SIG-M5 (cell line): ENCODE results near the gene UBE2F.
"Not testable (repeated sequence)": the region's sequence is repeated elsewhere in the genome, so short reads cannot be mapped to it uniquely, and the experiment has no call there.

Experiments used
- DNase-seq: peaks from one replicate; lab custom pipeline; 2025; lab: John Stamatoyannopoulos, UW

Gene UBE2F

DNA sequence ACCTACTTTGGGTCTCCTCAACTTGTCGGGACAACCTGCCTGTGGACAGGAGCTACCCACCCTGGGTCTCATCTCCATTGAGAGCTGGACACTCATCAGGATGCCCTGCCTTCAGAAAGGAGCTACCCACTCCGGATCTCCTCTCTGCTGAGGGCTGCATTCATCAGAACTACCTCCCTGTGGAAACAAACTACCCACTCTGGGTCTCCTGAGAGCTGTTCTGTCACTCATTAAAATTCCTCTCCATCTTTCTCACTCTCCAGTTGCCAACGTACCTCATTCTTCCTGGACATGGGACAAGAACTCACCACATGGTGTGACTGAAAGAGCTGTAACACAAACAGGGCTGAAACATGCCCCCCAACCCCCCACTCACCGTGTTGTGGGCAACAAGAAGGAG, 22.5 kb upstream of the UBE2F start:
- DNase-seq, result no peak

- DNase-seq, result no peak
These were observed 20.4 kb upstream of the UBE2F start for GRCh38 chr2:237946423-237946822.

DNA sequence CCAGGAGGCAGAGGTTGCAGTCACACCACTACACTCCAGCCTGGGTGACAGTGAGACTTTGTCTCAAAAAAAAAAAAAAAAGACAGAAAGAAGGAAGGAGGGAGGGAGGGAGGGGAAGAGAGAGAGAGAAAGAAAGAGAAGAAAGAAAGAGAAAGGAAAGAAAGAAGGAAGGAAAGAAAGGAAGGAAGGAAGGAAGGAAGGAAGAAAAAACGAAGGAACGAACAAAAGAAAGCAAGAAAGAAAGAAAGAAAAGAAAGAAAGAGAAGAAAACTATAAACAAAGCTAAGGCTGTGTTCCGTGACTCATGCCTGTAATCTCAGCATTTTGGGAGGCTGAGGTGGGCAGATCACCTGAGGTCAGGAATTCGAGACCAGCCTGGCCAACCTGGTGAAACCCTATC, 15.5 kb upstream of the UBE2F start:
- not testable (repeated sequence) for DNase-seq

GRCh38 chr2:237951878-237952277, 14.9 kb upstream of the UBE2F start:
- DNase-seq, result no peak

DNA sequence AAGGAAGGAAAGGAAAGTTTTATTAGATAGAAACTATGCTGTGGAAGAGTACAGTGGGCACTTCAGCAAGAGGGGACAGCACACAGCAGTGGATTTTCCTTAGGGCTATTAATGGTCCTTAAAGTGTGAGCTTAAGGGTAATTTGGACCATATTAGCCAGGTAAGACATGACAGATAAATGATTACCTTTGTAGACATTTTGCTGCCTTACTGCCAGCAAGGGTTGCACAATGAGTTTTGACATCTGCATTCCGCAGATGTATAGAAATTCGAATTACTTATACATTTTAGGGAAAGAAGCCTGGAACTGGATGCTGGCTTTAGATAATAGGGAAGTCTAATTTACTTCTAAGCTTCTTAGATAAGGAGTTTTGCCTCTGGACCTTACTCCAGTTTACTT, 14.0 kb upstream of the UBE2F start:
- no peak for DNase-seq

- no peak for DNase-seq
These were observed 11.0 kb upstream of the UBE2F start for GRCh38 chr2:237955640-237956401.

DNA sequence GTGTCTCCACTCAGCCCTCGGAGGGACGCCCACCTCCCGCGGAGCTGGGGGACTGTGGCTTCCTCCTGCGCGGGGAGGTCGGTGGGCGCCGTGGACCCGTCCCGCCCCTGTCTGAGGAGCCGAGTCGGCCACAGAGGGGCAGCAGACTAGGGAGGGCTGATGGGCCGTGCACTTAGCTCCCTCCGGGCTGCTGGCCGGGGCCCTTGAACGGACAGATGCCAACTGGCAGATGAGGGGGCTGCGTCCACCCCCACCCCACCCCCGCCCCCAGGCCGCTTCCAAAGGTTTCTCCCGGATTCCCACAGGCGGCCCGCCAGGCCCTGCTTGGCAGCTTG, 10.4 kb upstream of the UBE2F start:
- DNase-seq, result no peak

DNA sequence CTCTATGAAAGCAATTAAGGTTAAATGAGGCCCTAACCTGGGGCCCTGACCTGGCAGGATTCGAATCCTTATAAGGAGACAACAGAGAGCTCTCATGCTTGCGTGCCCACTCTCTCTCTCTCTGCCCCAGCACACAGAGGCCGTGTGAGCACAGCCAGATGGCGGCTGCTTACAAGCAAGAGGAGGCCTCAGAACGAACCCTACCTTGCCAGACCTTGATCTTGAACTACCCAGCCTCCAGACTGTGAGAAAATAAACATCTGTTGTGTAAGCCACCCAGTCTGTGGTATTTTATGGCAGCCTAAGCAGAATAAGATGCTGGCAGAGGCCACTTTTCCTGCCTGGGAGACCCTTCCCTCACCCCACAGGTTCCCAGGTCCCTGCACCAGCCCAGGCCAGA, 5.2 kb upstream of the UBE2F start:
- no peak for DNase-seq

- DNase-seq, result no peak
These were observed 4.3 kb upstream of the UBE2F start for GRCh38 chr2:237962432-237963084.

DNA sequence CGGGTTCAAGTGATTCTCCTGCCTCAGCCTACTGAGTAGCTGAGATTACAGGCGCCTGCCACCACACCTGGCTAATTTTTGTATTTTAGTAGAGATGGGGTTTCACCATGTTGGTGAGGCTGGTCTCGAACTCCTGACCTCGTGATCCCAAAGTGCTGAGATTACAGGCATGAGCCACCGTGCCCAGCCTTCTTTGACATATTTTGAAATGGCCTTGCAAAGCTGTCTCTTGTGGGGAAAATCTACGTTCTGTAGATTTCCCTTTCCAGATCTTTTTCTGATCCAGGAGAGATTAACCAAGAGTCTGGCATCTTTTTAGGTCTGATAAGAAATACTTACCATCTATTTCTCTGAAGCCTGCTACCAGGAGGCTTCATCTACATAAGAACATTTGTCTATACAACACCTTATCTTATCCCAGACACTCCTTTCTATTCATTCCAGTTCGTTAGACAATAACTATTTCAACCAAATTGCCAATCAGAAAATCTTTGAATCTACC, 3.3 kb upstream of the UBE2F start:
- DNase-seq, result not testable (repeated sequence)

GRCh38 chr2:237964194-237964577, 2.6 kb upstream of the UBE2F start:
- DNase-seq, result no peak

DNA sequence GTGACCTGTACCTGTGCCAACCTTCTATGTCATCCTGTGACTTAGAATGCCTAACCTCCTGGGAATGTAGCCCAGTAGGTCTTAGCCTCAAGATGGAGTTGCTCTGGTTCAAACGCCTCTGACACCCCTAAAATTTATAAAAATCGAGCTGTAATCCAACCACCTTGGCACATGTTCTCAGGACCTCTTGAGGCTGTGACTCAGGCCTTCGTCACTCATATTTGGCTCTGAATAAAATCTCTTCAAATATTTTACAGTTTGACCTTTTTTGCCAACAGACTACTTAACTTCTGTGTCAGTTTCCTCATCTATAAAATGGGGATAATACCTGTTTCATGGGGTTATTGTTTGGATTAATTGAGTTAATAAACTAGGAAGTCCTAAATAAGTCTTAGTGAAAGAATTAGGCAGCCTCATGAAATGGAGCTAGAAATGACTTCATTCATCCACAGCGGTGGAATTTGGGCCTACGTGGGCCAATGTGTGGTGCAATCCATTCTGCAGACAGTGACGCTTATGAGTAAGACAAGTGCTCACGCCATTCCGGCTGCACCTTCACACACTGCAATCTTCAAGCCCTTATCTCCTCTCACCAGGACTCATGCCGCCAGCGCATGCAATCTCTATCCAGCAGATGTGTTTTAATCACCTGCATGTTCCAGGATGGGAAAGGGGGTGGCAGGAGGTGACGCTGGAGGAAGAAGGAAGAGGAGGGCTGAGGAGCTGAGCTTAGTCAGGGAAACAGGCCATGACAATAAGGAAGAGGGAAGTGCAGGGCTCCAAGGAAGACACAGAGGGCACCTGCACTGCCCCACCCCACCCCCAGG, 2.0 kb upstream of the UBE2F start:
- DNase-seq, result no peak

GRCh38 chr2:237965844-237966243, 970 bp upstream of the UBE2F start:
- not testable (repeated sequence) for DNase-seq

GRCh38 chr2:237966250-237966564, 607 bp upstream of the UBE2F start:
- no peak for DNase-seq

DNA sequence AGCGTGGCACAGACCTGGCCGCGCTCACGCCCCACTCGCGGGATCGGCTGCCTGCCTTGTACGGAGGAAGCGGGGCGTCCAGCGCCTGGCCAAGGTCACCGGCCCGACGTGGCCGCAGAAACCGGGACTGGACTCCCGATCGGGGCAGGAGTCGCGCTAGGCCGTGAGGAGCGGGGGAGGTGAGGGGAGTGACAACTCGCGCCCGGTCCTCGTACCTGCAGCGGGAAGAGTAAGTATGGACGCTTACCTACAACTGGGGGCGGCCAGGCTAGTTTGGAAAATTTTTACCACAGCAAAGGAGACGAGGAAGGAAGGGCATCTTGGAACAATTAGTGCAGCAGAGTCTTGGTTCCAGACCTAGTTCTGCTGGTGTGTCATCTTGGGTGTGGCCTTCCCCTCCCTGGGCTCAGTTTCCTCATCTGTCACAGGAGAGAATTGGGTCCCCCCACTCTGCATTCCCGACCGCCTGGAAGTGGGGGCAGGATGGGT, 693 bp downstream of the UBE2F start:
- no peak for DNase-seq

DNA sequence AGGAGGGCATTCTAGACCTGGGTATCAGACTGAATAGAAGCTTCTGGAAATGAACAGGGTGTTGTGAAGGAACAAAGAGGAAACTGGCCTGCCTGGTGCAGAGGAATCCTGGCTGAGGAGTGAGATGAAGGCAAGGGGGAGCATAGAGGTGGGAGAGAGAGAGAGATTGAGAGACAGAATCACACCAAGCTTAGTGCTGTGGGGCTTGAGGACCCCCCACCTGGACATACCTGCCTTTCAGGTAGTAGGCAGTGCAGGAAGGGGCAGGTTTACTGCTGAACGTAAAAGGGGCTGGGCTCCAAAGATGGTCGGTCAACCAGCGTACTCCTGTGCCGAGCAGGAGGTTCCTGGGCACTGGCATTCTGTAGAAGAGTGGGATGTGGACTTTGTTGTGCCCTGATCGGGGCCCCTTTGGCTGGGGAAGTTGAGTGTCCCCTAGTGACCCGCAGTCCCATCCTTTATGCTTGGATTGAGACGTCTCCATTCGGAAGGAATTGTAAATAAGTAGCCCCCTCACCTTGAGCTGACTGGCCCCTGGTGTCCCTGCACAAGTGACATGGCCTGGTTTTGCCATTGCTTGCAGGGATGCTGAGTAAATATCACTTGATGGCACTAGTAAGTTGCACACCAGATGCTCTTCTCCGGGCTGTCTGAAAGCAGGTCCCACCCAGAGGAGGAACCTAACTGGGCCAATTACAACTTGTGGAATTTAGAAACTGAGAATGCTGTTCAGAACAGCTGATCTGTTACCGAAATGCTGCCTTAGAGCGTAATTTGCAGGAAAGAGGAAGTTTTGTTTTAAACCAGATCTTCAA, 1.4 kb downstream of the UBE2F start:
- peak; percentile 87 for DNase-seq

GRCh38 chr2:237971661-237972060, 4.8 kb downstream of the UBE2F start:
- no peak for DNase-seq

DNA sequence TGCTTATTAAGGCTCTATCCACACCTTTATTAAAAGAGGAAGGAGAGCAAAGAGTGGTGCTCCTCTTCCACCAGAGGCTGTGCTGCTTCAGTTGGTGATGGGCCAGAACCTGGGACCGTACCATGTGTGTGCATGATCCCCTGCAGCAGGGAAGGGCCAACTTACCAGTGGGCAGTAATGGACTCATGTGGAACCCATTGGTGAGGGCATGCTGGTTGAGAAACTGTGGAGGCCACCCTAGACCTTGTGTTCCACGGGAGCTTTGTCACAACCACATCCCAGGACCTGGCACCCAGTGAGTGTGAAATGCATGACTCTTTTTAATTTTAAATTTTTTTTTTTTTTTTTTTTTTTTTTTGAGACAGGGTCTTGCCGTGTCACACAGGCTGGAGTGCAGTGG, 5.4 kb downstream of the UBE2F start:
- DNase-seq, result no peak

- DNase-seq, result no peak
These were observed 6.1 kb downstream of the UBE2F start for GRCh38 chr2:237972936-237973335.

DNA sequence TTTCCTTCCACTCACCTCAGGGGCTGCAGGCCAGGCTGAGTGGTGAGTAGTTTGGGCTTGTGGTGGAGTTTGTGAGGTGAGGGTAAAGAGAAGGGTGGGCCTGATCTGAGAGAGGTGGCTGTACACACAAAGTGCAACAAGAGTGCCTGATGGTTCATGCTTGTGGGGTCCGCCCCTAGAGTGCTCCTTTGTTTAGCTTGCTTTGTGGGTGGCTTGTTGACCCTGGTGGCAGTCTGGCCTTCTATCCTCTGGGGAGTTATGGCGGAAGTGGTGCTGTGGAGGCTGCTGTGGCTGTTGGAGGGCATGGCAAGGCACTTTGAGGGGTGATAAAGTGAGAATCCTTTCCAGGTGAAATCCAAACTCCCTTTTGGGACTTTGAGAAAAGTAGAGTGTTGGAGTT, 10.6 kb downstream of the UBE2F start:
- DNase-seq, result no peak

- no peak for DNase-seq
These were observed 11.4 kb downstream of the UBE2F start for GRCh38 chr2:237978058-237978712.

DNA sequence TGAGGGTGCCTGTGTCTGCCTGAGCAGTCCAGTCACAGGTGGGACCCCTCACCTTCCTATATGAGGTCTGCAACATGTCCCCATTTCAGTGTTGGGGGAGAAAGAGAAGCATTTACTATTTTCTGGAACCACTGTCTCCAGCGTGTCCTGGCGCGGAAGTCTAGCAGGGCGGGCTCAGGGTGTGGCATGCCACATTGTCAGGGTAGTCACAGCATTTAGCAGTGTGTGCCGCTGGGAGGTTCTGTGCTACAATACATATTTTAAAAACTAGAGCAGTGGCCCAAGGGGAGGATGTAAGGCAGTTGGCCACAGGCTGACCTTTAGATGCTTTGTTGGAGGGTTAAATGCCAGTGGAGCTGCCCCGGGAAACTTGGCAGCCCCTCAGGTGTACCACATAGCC, 12.5 kb downstream of the UBE2F start:
- no peak for DNase-seq
